Lung (tissue), 12 donors: ENCODE measurements around the gene USP5. TPM values are rescaled to one million over a fixed set of nuclear protein-coding genes. Genes with fewer than 3 reads are reported as not detected.

Source experiments
- ATAC-seq: fragments of 200-7000 bp; cut with Tn5 transposase; one replicate; pipeline ENCODE4 v1.9.1; 2020; ENCODE audit warnings: moderate number of reproducible peaks; ENCODE audit not compliant: insufficient read depth, low FRiP score
- DNase-seq, 3 donors: peaks; one replicate each; pipeline ENCODE4 v3.0.0-alpha.2; 2013 to 2017
- H3K27ac ChIP-seq, 2 donors: one replicate each; pipeline ENCODE4 v1.5.1; 2013; ENCODE audit warnings: mild to moderate bottlenecking in 2 of 2, moderate library complexity in 2 of 2, control low read depth in 1 of 2, inconsistent platforms in 1 of 2, low read depth in 1 of 2, low read length in 1 of 2
- H3K27me3 ChIP-seq, 3 donors: one replicate each; pipeline ENCODE4 v1.5.1; 2013; ENCODE audit warnings: low read length in 2 of 3; ENCODE audit not compliant: control insufficient read depth in 3 of 3, insufficient read depth in 3 of 3
- H3K36me3 ChIP-seq, 4 donors: one replicate each; pipeline ENCODE4 v1.5.1; 2013; ENCODE audit warnings: low read length in 4 of 4, mild to moderate bottlenecking in 1 of 4, moderate library complexity in 1 of 4; ENCODE audit not compliant: control insufficient read depth in 4 of 4, insufficient read depth in 4 of 4
- H3K4me1 ChIP-seq, 5 donors: one replicate each; pipeline ENCODE4 v1.5.1; 2013; ENCODE audit warnings: low read length in 5 of 5, mild to moderate bottlenecking in 2 of 5, moderate library complexity in 1 of 5; ENCODE audit not compliant: control insufficient read depth in 5 of 5, insufficient read depth in 5 of 5
- H3K4me3 ChIP-seq: one replicate; pipeline ENCODE4 v1.5.1; 2013; ENCODE audit warnings: mild to moderate bottlenecking, control low read depth, moderate library complexity
- H3K9ac ChIP-seq, 2 donors: one replicate each; pipeline ENCODE4 v1.5.1; 2013; ENCODE audit warnings: low read length in 2 of 2, control low read depth in 1 of 2; ENCODE audit not compliant: insufficient read depth in 1 of 2
- H3K9me3 ChIP-seq, 4 donors: one replicate each; pipeline ENCODE4 v1.5.1; 2013; ENCODE audit warnings: low read length in 3 of 4, mild to moderate bottlenecking in 1 of 4, moderate library complexity in 1 of 4; ENCODE audit not compliant: control insufficient read depth in 4 of 4, insufficient read depth in 3 of 4
- CTCF ChIP-seq: IDR thresholded peaks from 2 replicates; pipeline ENCODE4 v1.5.1; 2012; ENCODE audit warnings: mild to moderate bottlenecking; ENCODE audit errors: control extremely low read depth, extremely low read depth
- WGBS, 2 donors: extraction: QIAGEN DNeasy Blood & Tissue Kit; methylation state at CpG; one replicate each; pipeline ENCODE4 v1.1.7; 2013; 5-methylcytosine and 5-hydroxymethylcytosine counted together
- polyA plus RNA-seq, 2 donors: library from polyadenylated mRNA; stranded (reverse); fragments of 200-250 nt; gene quantifications; one replicate each; pipeline ENCODE4 v1.2.1, GENCODE V29; 2013
- total RNA-seq, 2 donors: library from RNA; depleted of rRNA in 1 of 2; stranded (reverse); fragments of >200 nt in 1 of 2; gene quantifications; one replicate each; pipeline ENCODE4 v1.2.1, GENCODE V29; 2014 to 2021
- donor health status: control.
- donor health status: control.
- donor health status: Bipolar disorder and iron deficiency.
- donor health status: healthy.
- donor health status: DM: yes; HTN: yes; CAD: no.

The USP5 gene
- total and polyA plus RNA-seq, 4 donors, result 24.8 to 92.1 (median 36.7) TPM

- DNase-seq (no peak), ATAC-seq (no peak)
- no peak overlapping the region for H3K9ac ChIP-seq
These were observed 12.3 kb upstream of the USP5 start for GRCh38 chr12:6839482-6840201.

GRCh38 chr12:6840330-6840729 lies 11.6 kb upstream of the USP5 start:
- WGBS, 2 donors, result 86 to 100% methylated on average over 1 of the region's 1 CpG
- Histone ChIP-seq H3K27ac (no peak overlapping the region), H3K9ac (no peak overlapping the region), H3K27me3 (no peaks in the 10 kb centered on the region), H3K4me1 (no peaks in the 10 kb centered on the region), H3K4me3 (no peak overlapping the region), H3K9me3 (no peaks in the 10 kb centered on the region), H3K36me3 (peaks cover 0 to 19% (median 10%) of the 10 kb centered on the region in 4 donors)
- DNase-seq, result no peak
- TF ChIP-seq CTCF, result no peak
- no peak for ATAC-seq

More at GRCh38 chr12:6839482-6840201, 12.3 kb upstream of the USP5 start:
- Histone ChIP-seq H3K9me3 (no peaks in the 10 kb centered on the region), H3K27me3 (no peaks in the 10 kb centered on the region), H3K4me1 (no peaks in the 10 kb centered on the region), H3K4me3 (no peak overlapping the region), H3K27ac (no peak overlapping the region), H3K36me3 (peaks cover 0 to 19% (median 10%) of the 10 kb centered on the region in 4 donors)
- WGBS, 2 donors, result 86 to 90% methylated on average over 10 of the region's 10 CpGs
- no peak for TF ChIP-seq CTCF

GRCh38 chr12:6840761-6841515 lies 11.0 kb upstream of the USP5 start, which contains the start of gene GNB3:
Gene GNB3, plus strand, starts transcription at chr12:6840925. Its CDS starts 363 bp downstream, at chr12:6841288.
- Histone ChIP-seq H3K4me3 (no peak within 1 kb of the TSS), H3K9me3 (no peaks in the 10 kb centered on the region), H3K27ac (no peak within 1 kb of the TSS), H3K36me3 (peaks cover 0 to 21% (median 11%) of the 10 kb centered on the region in 4 donors), H3K9ac (no peak within 1 kb of the TSS), H3K27me3 (no peaks in the 10 kb centered on the region), H3K4me1 (no peaks in the 10 kb centered on the region)
- 69 to 77% methylated on average over 24 of the region's 24 CpGs for WGBS, 2 donors
- TF ChIP-seq CTCF, result no peak
- ATAC-seq (no peak), DNase-seq (no peak)
